HepG2 (cell line): ENCODE measurements around the gene CSNK1G1.

Source experiments
- STAG1 ChIP-seq: sonication (generic); formaldehyde crosslinking; IDR thresholded peaks from 2 replicates; pipeline ENCODE4 v1.4.0; 2020; ENCODE audit warnings: missing genetic modification reagents
- ZNF552 ChIP-seq: sonication (generic); formaldehyde crosslinking; IDR thresholded peaks from 2 replicates; pipeline ENCODE4 v1.9.0; 2022; ENCODE audit warnings: missing genetic modification reagents, mild to moderate bottlenecking, borderline replicate concordance
- TF ChIP-seq, protein P1 (sequence below): sonication (generic); formaldehyde crosslinking; IDR thresholded peaks from 2 replicates; pipeline ENCODE4 v1.9.0; 2021; ENCODE audit warnings: mild to moderate bottlenecking, missing genetic modification reagents

DNA sequence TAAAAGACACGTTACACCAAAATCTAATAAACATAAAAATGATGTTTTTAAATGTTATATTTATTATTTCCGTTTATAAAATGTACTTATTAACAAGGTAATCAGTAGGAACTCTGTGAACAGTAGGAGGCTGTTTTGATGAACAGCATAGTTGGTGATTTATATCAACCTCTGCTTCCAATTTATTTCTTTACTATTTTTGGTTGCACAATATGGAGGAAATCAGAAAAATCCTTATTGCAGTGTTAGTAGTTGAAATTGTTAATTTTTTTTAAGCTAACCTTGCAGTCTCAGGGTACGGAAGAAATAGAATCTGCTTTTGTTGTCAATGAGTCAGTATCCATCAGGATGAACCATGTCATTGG lies 209.5 kb downstream of the CSNK1G1 start:
- TF ChIP-seq STAG1 (CRISPR knock-in tag), result no peak
- no peak for TF ChIP-seq ZNF552 (CRISPR knock-in tag)
- TF ChIP-seq, protein P1, sequence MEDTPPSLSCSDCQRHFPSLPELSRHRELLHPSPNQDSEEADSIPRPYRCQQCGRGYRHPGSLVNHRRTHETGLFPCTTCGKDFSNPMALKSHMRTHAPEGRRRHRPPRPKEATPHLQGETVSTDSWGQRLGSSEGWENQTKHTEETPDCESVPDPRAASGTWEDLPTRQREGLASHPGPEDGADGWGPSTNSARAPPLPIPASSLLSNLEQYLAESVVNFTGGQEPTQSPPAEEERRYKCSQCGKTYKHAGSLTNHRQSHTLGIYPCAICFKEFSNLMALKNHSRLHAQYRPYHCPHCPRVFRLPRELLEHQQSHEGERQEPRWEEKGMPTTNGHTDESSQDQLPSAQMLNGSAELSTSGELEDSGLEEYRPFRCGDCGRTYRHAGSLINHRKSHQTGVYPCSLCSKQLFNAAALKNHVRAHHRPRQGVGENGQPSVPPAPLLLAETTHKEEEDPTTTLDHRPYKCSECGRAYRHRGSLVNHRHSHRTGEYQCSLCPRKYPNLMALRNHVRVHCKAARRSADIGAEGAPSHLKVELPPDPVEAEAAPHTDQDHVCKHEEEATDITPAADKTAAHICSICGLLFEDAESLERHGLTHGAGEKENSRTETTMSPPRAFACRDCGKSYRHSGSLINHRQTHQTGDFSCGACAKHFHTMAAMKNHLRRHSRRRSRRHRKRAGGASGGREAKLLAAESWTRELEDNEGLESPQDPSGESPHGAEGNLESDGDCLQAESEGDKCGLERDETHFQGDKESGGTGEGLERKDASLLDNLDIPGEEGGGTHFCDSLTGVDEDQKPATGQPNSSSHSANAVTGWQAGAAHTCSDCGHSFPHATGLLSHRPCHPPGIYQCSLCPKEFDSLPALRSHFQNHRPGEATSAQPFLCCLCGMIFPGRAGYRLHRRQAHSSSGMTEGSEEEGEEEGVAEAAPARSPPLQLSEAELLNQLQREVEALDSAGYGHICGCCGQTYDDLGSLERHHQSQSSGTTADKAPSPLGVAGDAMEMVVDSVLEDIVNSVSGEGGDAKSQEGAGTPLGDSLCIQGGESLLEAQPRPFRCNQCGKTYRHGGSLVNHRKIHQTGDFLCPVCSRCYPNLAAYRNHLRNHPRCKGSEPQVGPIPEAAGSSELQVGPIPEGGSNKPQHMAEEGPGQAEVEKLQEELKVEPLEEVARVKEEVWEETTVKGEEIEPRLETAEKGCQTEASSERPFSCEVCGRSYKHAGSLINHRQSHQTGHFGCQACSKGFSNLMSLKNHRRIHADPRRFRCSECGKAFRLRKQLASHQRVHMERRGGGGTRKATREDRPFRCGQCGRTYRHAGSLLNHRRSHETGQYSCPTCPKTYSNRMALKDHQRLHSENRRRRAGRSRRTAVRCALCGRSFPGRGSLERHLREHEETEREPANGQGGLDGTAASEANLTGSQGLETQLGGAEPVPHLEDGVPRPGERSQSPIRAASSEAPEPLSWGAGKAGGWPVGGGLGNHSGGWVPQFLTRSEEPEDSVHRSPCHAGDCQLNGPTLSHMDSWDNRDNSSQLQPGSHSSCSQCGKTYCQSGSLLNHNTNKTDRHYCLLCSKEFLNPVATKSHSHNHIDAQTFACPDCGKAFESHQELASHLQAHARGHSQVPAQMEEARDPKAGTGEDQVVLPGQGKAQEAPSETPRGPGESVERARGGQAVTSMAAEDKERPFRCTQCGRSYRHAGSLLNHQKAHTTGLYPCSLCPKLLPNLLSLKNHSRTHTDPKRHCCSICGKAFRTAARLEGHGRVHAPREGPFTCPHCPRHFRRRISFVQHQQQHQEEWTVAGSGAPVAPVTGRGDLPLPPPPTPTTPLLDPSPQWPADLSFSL (CRISPR knock-in tag), result no peak
